ENCODE measurements around the gene TENT5C.

TENT5C gene

GRCh38 chr1:117575586-117576225 is 30.1 kb upstream of the TENT5C start:
- POLR2A ChIA-PET, result no interaction called here
- DNase-seq (ENCODE audit: extremely low spot score), result no peak
- TF ChIP-seq HDGF (IDR thresholded peaks at IDR 0.05; ENCODE audit: borderline replicate concordance) (no peak), FOXA1 (IDR thresholded peaks at IDR 0.05) (no peak), LEF1 (IDR thresholded peaks at IDR 0.05; ENCODE audit: borderline replicate concordance) (no peak), L3MBTL2 (conservative IDR thresholded peaks at IDR 0.05) (no peak), SP1 (IDR thresholded peaks at IDR 0.05) (no peak)
- CTCF ChIA-PET, result interaction anchor here (0.8 kb wide), 1 partner anchor 179 kb away, joined by 4 read pairs; no protein-coding TSS in a partner anchor

DNA sequence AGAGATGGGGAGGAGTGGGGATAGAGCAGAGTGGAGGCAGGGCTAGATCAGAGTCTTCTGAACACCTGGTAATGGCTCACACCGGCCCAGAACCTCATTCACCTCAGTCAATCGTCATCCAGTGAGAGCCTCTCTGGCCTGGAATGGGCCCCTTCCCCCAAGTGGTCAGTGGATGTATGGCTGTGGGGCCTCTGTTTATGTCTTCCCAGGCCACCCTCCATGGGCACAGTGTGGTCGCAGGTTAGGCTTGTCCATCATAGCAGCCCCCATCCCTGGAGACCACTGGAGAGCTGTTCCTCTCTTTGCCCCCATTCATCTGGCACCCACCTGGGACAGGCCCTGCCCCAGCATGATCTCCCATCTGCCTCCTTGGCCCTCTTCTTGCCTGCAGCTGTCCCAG is 29.6 kb upstream of the TENT5C start:
- POLR2A ChIA-PET, result no interaction called here
- TF ChIP-seq FOXK2 (IDR thresholded peaks at IDR 0.05) (no peak), TARDBP (IDR thresholded peaks at IDR 0.05) (no peak), LEF1 (IDR thresholded peaks at IDR 0.05; ENCODE audit: borderline replicate concordance) (no peak), HDGF (IDR thresholded peaks at IDR 0.05; ENCODE audit: borderline replicate concordance) (no peak), L3MBTL2 (conservative IDR thresholded peaks at IDR 0.05) (no peak), NFRKB (IDR thresholded peaks at IDR 0.05) (no peak), ZNF384 (IDR thresholded peaks at IDR 0.05) (no peak), PKNOX1 (IDR thresholded peaks at IDR 0.05) (no peak), FOXM1 (IDR thresholded peaks at IDR 0.05; ENCODE audit: borderline replicate concordance) (no peak), ARNT (IDR thresholded peaks at IDR 0.05) (no peak), ELF4 (IDR thresholded peaks at IDR 0.05) (no peak), FOXA1 (IDR thresholded peaks at IDR 0.05) (no peak), SP1 (IDR thresholded peaks at IDR 0.05) (no peak), BHLHE40 (IDR thresholded peaks at IDR 0.05; ENCODE audit: borderline replicate concordance) (no peak), CTBP1 (IDR thresholded peaks at IDR 0.05; ENCODE audit: borderline replicate concordance) (no peak), SUZ12 (IDR thresholded peaks at IDR 0.05) (no peak)
- no peak for DNase-seq (ENCODE audit: extremely low spot score)
- CTCF ChIA-PET, result interaction anchor here (0.8 kb wide), 1 partner anchor 178 kb away, joined by 4 read pairs; no protein-coding TSS in a partner anchor

GRCh38 chr1:117577191-117577885 is 28.5 kb upstream of the TENT5C start:
- ChIA-PET CTCF (no interaction called here), POLR2A (no interaction called here)
- no peak for DNase-seq (ENCODE audit: extremely low spot score)
- no peak for TF ChIP-seq ARNT (IDR thresholded peaks at IDR 0.05)
- no peak for TF ChIP-seq BHLHE40 (IDR thresholded peaks at IDR 0.05; ENCODE audit: borderline replicate concordance)
- TF ChIP-seq HDGF (IDR thresholded peaks at IDR 0.05; ENCODE audit: borderline replicate concordance), result no peak
- no peak for TF ChIP-seq CTBP1 (IDR thresholded peaks at IDR 0.05; ENCODE audit: borderline replicate concordance)
- no peak for TF ChIP-seq TARDBP (IDR thresholded peaks at IDR 0.05)
- no peak for TF ChIP-seq NFRKB (IDR thresholded peaks at IDR 0.05)
- TF ChIP-seq SP1 (IDR thresholded peaks at IDR 0.05), result no peak
- TF ChIP-seq ELF4 (IDR thresholded peaks at IDR 0.05), result no peak
- no peak for TF ChIP-seq ZNF384 (IDR thresholded peaks at IDR 0.05)
- TF ChIP-seq FOXK2 (IDR thresholded peaks at IDR 0.05), result no peak
- TF ChIP-seq LEF1 (IDR thresholded peaks at IDR 0.05; ENCODE audit: borderline replicate concordance), result no peak
- no peak for TF ChIP-seq L3MBTL2 (conservative IDR thresholded peaks at IDR 0.05)
- no peak for TF ChIP-seq FOXA1 (IDR thresholded peaks at IDR 0.05)
- no peak for TF ChIP-seq SUZ12 (IDR thresholded peaks at IDR 0.05)
- TF ChIP-seq FOXM1 (IDR thresholded peaks at IDR 0.05; ENCODE audit: borderline replicate concordance), result no peak
- TF ChIP-seq PKNOX1 (IDR thresholded peaks at IDR 0.05), result no peak

DNA sequence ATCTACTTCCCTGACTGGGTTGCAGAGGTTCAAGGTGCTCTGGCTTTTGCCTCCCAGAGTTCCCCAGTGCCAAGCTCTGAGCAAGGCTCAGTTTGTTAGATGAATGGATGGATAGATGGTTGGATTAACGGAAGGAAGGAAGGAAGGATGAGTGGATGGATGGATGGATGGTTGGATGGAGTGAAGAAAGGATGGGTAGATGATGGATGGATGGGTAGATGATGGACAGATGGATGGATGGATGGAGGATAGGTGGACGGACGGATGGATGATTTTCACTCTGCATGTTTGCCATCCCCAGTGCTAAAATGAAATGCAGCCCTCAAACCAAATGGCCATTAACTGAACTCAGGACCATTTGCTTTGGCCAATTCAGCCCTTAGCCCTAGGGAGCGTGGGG is 27.4 kb upstream of the TENT5C start:
- no peak for DNase-seq (ENCODE audit: extremely low spot score)
- POLR2A ChIA-PET, result no interaction called here
- TF ChIP-seq ELF4 (IDR thresholded peaks at IDR 0.05) (no peak), L3MBTL2 (conservative IDR thresholded peaks at IDR 0.05) (no peak), ZNF384 (IDR thresholded peaks at IDR 0.05) (no peak), PKNOX1 (IDR thresholded peaks at IDR 0.05) (no peak), SP1 (IDR thresholded peaks at IDR 0.05) (no peak), CTBP1 (IDR thresholded peaks at IDR 0.05; ENCODE audit: borderline replicate concordance) (no peak), FOXA1 (IDR thresholded peaks at IDR 0.05) (no peak), FOXK2 (IDR thresholded peaks at IDR 0.05) (no peak), SUZ12 (IDR thresholded peaks at IDR 0.05) (no peak), ARNT (IDR thresholded peaks at IDR 0.05) (no peak), BHLHE40 (IDR thresholded peaks at IDR 0.05; ENCODE audit: borderline replicate concordance) (no peak), HDGF (IDR thresholded peaks at IDR 0.05; ENCODE audit: borderline replicate concordance) (no peak), NFRKB (IDR thresholded peaks at IDR 0.05) (no peak), TARDBP (IDR thresholded peaks at IDR 0.05) (no peak), LEF1 (IDR thresholded peaks at IDR 0.05; ENCODE audit: borderline replicate concordance) (no peak)
- CTCF ChIA-PET, result no interaction called here

- POLR2A ChIA-PET, result no interaction called here
- TF ChIP-seq CTBP1 (IDR thresholded peaks at IDR 0.05; ENCODE audit: borderline replicate concordance) (no peak), FOXK2 (IDR thresholded peaks at IDR 0.05) (no peak), ZNF384 (IDR thresholded peaks at IDR 0.05) (no peak), L3MBTL2 (conservative IDR thresholded peaks at IDR 0.05) (no peak), ARNT (IDR thresholded peaks at IDR 0.05) (no peak), TARDBP (IDR thresholded peaks at IDR 0.05) (no peak), HDGF (IDR thresholded peaks at IDR 0.05; ENCODE audit: borderline replicate concordance) (no peak), SP1 (IDR thresholded peaks at IDR 0.05) (no peak), BHLHE40 (IDR thresholded peaks at IDR 0.05; ENCODE audit: borderline replicate concordance) (no peak), SUZ12 (IDR thresholded peaks at IDR 0.05) (no peak), FOXA1 (IDR thresholded peaks at IDR 0.05) (no peak), PKNOX1 (IDR thresholded peaks at IDR 0.05) (no peak)
- DNase-seq (ENCODE audit: extremely low spot score), result no peak
- CTCF ChIA-PET, result no interaction called here
Observed at GRCh38 chr1:117579221-117579906, 26.5 kb upstream of the TENT5C start.

Measured in HEK293T (cell line).